ENCODE data around the gene CRTC2.
A peak's percentile ranks its signal among the peaks of the same experiment; 100 is the strongest.

CRTC2 gene

DNA sequence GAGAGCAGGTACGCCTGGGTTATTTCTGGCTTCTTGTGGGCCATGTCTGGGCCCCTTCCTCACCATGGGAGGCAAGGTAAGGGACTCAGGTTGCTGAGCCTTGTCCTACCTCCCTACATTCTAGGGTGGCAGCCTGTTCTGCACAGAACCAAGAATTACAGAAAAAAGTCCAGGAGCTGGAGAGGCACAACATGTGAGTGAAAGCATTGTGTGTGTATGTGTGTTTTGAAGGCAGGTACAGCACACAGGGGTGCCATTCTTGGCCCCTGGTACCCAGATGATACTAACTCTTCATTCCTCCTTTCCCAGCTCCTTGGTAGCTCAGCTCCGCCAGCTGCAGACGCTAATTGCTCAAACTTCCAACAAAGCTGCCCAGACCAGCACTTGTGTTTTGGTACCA is 14.7 kb upstream of the CRTC2 start:
- no peak for DNase-seq (ENCODE audit: low spot score)

DNA sequence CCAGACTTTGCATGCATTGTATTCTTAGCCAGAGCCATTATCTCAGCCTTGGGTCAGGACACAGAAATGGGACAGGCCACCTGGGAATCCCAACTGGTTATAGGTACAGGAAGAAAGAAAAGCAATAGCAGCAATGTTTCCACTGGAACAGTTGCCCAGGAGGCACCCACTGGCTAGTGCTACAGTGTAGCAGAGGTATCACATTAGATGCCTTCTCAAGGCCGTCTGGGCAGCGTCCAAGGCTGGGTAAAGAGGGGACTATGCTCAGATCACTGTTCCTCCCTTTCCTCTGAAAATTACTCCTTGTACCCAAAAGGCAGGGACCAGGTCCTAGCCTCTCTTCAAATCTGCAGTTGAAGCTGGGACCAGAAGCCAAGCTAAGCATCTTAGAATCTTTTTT is 11.9 kb upstream of the CRTC2 start:
- no peak for DNase-seq (ENCODE audit: low spot score)

DNA sequence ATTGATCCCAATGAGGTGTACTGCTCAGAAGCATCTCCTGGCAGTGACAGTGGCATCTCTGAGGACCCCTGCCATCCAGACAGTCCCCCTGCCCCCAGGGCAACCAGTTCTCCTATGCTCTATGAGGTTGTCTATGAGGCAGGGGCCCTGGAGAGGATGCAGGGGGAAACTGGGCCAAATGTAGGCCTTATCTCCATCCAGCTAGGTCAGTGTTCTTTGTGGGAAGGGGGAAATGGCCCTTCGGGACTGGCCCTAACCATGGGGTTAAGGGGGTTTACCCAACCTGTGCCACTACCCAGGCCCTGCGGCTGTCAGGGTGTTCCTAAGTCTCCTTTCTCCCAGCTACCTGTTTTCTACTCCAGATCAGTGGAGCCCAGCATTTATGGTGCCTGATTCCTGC is 10.6 kb upstream of the CRTC2 start:
- no peak for DNase-seq (ENCODE audit: low spot score)

GRCh38 chr1:153968408-153968807 is 10.0 kb upstream of the CRTC2 start:
- DNase-seq (ENCODE audit: low spot score): no peak

- no peak for DNase-seq (ENCODE audit: low spot score)
Measured at GRCh38 chr1:153968000-153968363, 9.6 kb upstream of the CRTC2 start.

GRCh38 chr1:153967107-153967999 is 8.9 kb upstream of the CRTC2 start, which contains the start of gene CREB3L4:
Gene CREB3L4, plus strand, starts transcription at chr1:153967902. Its CDS starts 624 bp downstream, at chr1:153968526.
- DNase-seq (ENCODE audit: low spot score): peak; percentile 93

DNA sequence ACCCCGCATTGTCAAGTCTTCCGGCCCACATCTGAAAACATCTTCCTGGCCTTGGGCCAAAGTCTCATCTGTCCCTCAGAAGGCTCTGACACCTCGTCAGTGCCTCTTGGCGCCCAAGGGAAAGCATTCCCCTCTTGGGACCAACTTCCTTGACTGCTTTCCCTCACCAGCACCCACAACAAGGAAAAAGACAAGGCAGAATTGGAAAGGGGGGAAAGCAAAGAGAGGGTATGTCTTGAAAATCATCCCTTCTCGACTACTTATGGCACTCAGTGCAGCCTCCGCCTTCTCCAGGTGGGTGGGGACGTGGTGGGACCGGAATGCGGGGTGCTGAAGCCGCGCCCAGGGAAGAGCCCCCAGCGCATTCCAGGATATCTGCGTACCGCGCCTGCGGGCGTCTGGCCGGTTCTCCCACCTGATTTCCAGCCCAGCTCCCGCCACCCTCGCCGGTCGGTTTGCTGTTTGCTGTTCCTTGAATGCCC is 5.5 kb upstream of the CRTC2 start:
- DNase-seq (ENCODE audit: low spot score): peak; percentile 63

GRCh38 chr1:153963030-153963849 is 4.8 kb upstream of the CRTC2 start, which contains the start of gene SLC39A1:
Gene SLC39A1, minus strand, starts transcription at chr1:153963537. Its CDS starts 822 bp downstream, at chr1:153962715.
- peak; percentile 97 for DNase-seq (ENCODE audit: low spot score)

- DNase-seq (ENCODE audit: low spot score): no peak
Measured at GRCh38 chr1:153962088-153963029, 3.9 kb upstream of the CRTC2 start.

DNA sequence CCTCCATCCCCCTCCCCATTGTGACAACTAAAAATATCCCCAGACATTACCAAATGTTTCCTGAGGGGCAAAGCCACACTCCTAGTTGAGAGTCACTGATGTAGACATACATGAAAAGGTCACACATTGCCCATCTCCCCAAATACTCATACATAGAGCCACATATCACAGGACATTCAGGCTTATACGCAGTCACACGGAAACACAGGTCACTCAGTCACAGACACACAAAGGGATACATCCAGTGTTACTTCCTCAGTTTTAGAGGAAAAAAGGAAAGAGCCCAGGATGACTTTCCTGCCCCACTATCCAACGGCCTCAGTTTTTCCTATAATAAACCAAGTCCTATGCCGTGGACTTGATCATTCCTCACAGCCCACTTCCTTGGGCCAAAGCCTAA is 3.0 kb upstream of the CRTC2 start:
- no peak for DNase-seq (ENCODE audit: low spot score)

DNA sequence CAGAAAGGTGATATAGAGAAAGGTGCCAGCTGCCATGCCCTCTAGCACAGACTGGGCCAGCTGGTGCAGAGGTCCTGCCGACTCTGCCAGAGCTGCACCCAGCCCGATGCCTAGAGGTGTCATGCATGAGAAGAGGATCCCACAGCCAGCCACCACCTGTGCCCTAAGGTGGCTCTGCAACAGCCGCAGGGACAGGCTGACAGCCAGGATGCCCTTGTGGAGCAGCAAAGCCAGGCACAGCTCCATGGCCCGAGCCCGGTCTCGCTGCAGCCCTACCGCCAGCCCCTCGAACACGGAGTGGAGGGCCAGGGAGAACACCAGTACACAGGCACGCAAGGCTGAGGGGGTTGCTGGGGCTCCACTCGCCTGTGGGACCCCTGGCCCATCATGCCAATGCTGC is 1.8 kb upstream of the CRTC2 start:
- no peak for DNase-seq (ENCODE audit: low spot score)

DNA sequence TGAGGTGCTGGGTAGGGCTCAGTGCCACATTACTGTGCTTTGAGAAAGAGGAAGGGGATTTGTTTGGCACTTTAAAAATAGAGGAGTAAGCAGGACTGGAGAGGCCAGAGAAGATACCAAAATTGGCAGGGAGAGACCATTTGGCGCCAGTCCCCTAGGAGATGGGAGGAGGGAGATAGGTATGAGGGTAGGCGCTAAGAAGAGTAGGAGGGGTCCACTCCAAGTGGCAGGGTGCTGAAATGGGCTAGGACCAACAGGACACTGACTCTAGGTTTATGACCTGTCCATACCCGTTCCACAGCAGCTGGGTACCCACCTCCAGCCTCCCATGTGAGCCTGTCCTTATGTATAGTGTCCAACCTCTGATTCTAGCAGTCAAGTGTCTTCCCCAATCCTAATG is 1.0 kb upstream of the CRTC2 start:
- DNase-seq (ENCODE audit: low spot score): no peak

- no peak for DNase-seq (ENCODE audit: low spot score)
Measured at GRCh38 chr1:153958961-153959260, 499 bp upstream of the CRTC2 start.

GRCh38 chr1:153957744-153958110 is 685 bp downstream of the CRTC2 start:
- DNase-seq (ENCODE audit: low spot score): no peak

- no peak for DNase-seq (ENCODE audit: low spot score)
Measured at GRCh38 chr1:153956997-153957715, 1.3 kb downstream of the CRTC2 start.

GRCh38 chr1:153954826-153955225 is 3.6 kb downstream of the CRTC2 start:
- no peak for DNase-seq (ENCODE audit: low spot score)

DNA sequence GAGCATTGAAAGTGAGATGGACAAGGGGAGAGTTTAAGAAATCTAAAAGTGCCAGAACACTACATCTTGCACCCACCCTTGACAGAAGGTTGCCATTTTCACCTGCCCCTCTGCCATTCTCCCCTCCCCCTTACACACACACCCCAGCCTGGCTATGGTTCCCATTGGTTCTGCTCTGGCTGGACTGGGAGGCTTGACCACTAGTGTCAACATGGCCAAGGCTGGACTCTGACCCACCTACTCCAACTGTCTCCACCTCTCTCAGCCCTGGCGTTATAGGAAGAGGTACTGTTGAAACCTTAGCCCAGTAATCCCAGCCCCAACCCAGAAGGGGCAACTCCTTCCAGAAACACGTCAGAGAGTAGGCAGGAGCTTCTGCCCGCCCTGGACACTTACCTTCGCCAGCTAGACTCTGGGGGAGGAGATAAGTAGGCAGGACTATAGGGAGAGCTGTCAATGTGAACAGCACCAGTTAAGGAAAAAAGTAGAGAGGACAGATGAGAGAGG is 4.5 kb downstream of the CRTC2 start:
- DNase-seq (ENCODE audit: low spot score): no peak

GRCh38 chr1:153951801-153952200 is 6.6 kb downstream of the CRTC2 start:
- no peak for DNase-seq (ENCODE audit: low spot score)

GRCh38 chr1:153951183-153951582 is 7.2 kb downstream of the CRTC2 start:
- no peak for DNase-seq (ENCODE audit: low spot score)

- DNase-seq (ENCODE audit: low spot score): peak; percentile 99
Measured at GRCh38 chr1:153946622-153947241, 11.7 kb downstream of the CRTC2 start, which contains the start of gene DENND4B. Gene DENND4B, minus strand, starts transcription at chr1:153946718. Its CDS starts 2,344 bp downstream, at chr1:153944374.
